IMR-90 (cell line): ENCODE measurements around the gene SOBP. TPM values are rescaled to one million over a fixed set of nuclear protein-coding genes. Genes with fewer than 3 reads are reported as not detected.

Experiments
- ATAC-seq: fragments of 200-7000 bp; cut with Tn5 transposase; 2 replicates; pipeline ENCODE4 v1.9.1; 2020; ENCODE audit warnings: low read depth, mild to moderate bottlenecking, moderate library complexity
- BruUV-seq: library from RNA; stranded (reverse); fragments of 400-500 nt; replicated peaks from 2 replicates; lab custom pipeline; 2021; lab: Mats Ljungman, UMichigan
- CTCF ChIA-PET: fragments of 300-600 bp; formaldehyde crosslinking; extraction: SDS; loops from one replicate; lab custom pipeline; 2021; ENCODE audit warnings: antibody characterized with exemption; lab: Yijun Ruan, JAX
- POLR2A ChIA-PET: fragments of 300-600 bp; sonication (Branson Sonifier 250); formaldehyde crosslinking; loops from one replicate; lab custom pipeline; 2022; ENCODE audit warnings: antibody characterized with exemption; ENCODE audit not compliant: unreplicated experiment; lab: Charles Lee
- DNase-seq: peaks from one replicate; pipeline ENCODE4 v3.0.0; 2013
- H2AFZ ChIP-seq: replicated peaks from 2 replicates; pipeline ENCODE3; 2013; ENCODE audit warnings: low read length, mild to moderate bottlenecking; ENCODE audit not compliant: poor library complexity
- H2AK5ac ChIP-seq: 2 replicates; pipeline ENCODE4 v1.6.1; 2013; ENCODE audit warnings: low read depth, low read length, inconsistent platforms
- H2AK9ac ChIP-seq: replicated peaks from 2 replicates; pipeline ENCODE3; 2013; ENCODE audit warnings: mild to moderate bottlenecking, low read depth, low read length, moderate library complexity; ENCODE audit not compliant: poor library complexity
- H2BK120ac ChIP-seq: 2 replicates; pipeline ENCODE4 v1.6.1; 2013; ENCODE audit warnings: low read depth, low read length, inconsistent platforms
- H2BK15ac ChIP-seq: 3 replicates; pipeline ENCODE4 v1.6.1; 2013; ENCODE audit warnings: low read depth, low read length, inconsistent platforms
- H2BK20ac ChIP-seq: 2 replicates; pipeline ENCODE4 v1.6.1; 2013; ENCODE audit warnings: low read depth, mild to moderate bottlenecking, inconsistent platforms, low read length, moderate library complexity
- H2BK5ac ChIP-seq: 2 replicates; pipeline ENCODE4 v1.6.1; 2013; ENCODE audit warnings: mild to moderate bottlenecking, low read depth, low read length, inconsistent platforms; ENCODE audit not compliant: poor library complexity, severe bottlenecking
- H3K14ac ChIP-seq: replicated peaks from 2 replicates; pipeline ENCODE4 v1.6.1; 2013; ENCODE audit warnings: low read depth, low read length, inconsistent platforms
- H3K18ac ChIP-seq: 2 replicates; pipeline ENCODE4 v1.6.1; 2013; ENCODE audit warnings: low read depth, low read length, control low read depth
- H3K23ac ChIP-seq: 2 replicates; pipeline ENCODE4 v1.6.1; 2013; ENCODE audit warnings: low read depth, low read length, inconsistent platforms
- H3K27ac ChIP-seq: 2 replicates; pipeline ENCODE4 v1.5.1; 2013; ENCODE audit warnings: mild to moderate bottlenecking, control low read depth, low read length; ENCODE audit not compliant: insufficient read depth
- H3K27me3 ChIP-seq: 2 replicates; pipeline ENCODE4 v1.6.1; 2013; ENCODE audit warnings: low read length; ENCODE audit not compliant: control insufficient read depth, insufficient read depth
- H3K36me3 ChIP-seq: 2 replicates; pipeline ENCODE4 v1.6.1; 2013; ENCODE audit warnings: low read length, mixed read lengths; ENCODE audit not compliant: control insufficient read depth, insufficient read depth
- H3K4ac ChIP-seq: 2 replicates; pipeline ENCODE4 v1.6.1; 2013; ENCODE audit warnings: low read depth, low read length, inconsistent platforms
- H3K4me1 ChIP-seq: 2 replicates; pipeline ENCODE4 v1.6.1; 2013; ENCODE audit warnings: low read length, mixed read lengths; ENCODE audit not compliant: control insufficient read depth, insufficient read depth
- H3K4me2 ChIP-seq: 2 replicates; pipeline ENCODE4 v1.6.1; 2013; ENCODE audit warnings: low read depth, mild to moderate bottlenecking, control low read depth, low read length, moderate library complexity
- H3K4me3 ChIP-seq: 2 replicates; pipeline ENCODE4 v1.5.1; 2013; ENCODE audit warnings: low read depth, mild to moderate bottlenecking, control low read depth, low read length, moderate library complexity; ENCODE audit not compliant: insufficient read depth
- H3K56ac ChIP-seq: 2 replicates; pipeline ENCODE4 v1.6.1; 2013; ENCODE audit warnings: low read length, inconsistent platforms; ENCODE audit not compliant: insufficient read depth; ENCODE audit errors: extremely low read depth
- H3K79me1 ChIP-seq, 2 experiments: 2 replicates each; pipeline ENCODE4 v1.6.1; 2013; ENCODE audit warnings: low read length in 2 of 2, inconsistent platforms in 1 of 2, low read depth in 1 of 2
- H3K9ac ChIP-seq: 2 replicates; pipeline ENCODE4 v1.6.1; 2013; ENCODE audit warnings: low read depth, low read length, control low read depth
- H3K9me1 ChIP-seq: 2 replicates; pipeline ENCODE4 v1.6.1; 2013; ENCODE audit warnings: low read length, inconsistent platforms; ENCODE audit not compliant: insufficient read depth
- H3K9me3 ChIP-seq: 2 replicates; pipeline ENCODE4 v1.6.1; 2013; ENCODE audit warnings: low read length; ENCODE audit not compliant: control insufficient read depth, insufficient read depth
- H4K20me1 ChIP-seq: 2 replicates; pipeline ENCODE4 v1.6.1; 2013; ENCODE audit warnings: low read length, inconsistent platforms; ENCODE audit not compliant: insufficient read depth
- H4K5ac ChIP-seq: 2 replicates; pipeline ENCODE4 v1.6.1; 2013; ENCODE audit warnings: mild to moderate bottlenecking, low read depth, low read length, control low read depth
- H4K8ac ChIP-seq, 2 experiments: 2 replicates each; pipeline ENCODE4 v1.6.1; 2013; ENCODE audit warnings: low read depth in 2 of 2, low read length in 2 of 2, control low read depth in 1 of 2, inconsistent platforms in 1 of 2
- H4K91ac ChIP-seq: 2 replicates; pipeline ENCODE4 v1.6.1; 2013; ENCODE audit warnings: low read depth, low read length, inconsistent platforms; ENCODE audit not compliant: insufficient read depth
- FOS ChIP-seq: fragments of 150-350 bp; IDR thresholded peaks from 2 replicates; pipeline ENCODE4 v1.6.1; 2016; ENCODE audit warnings: low read depth, low read length
- WGBS, 2 experiments: methylation state at CpG; one replicate each; pipeline versions ENCODE4 v1.1.5 to v1.1.7; 2013; ENCODE audit warnings: missing lambda C conversion rate in 2 of 2; ENCODE audit not compliant: insufficient read length in 1 of 2; ENCODE audit errors: extremely low coverage in 2 of 2; 5-methylcytosine and 5-hydroxymethylcytosine counted together
- dilution Hi-C: fragments of 300-500 bp; cut with HindIII; formaldehyde crosslinking; loops from one replicate; pipeline ENCODE4 v1.14.3; 2018; ENCODE audit warnings: low sequenced_read_pairs; ENCODE audit not compliant: unreplicated experiment
- in situ Hi-C: fragments of 300-500 bp; cut with MboI; formaldehyde crosslinking; loops from 3 replicates; pipeline ENCODE4 v1.14.3; 2019; ENCODE audit warnings: low sequenced_read_pairs, inconsistent platforms, mixed read lengths
- intact Hi-C: fragments of 100-400 bp; cut with micrococcal nuclease; formaldehyde crosslinking; loops from 2 replicates; pipeline ENCODE4 v1.10.0; 2022
- polyA plus RNA-seq, 3 experiments: library from polyadenylated mRNA; depleted of rRNA; stranded (reverse); fragments of >200 nt; gene quantifications; 2 replicates each; pipeline ENCODE4 v1.2.3, GENCODE V29; 2012; ENCODE audit warnings: low replicate concordance in 1 of 3
- total RNA-seq: library from RNA; depleted of rRNA; stranded (reverse); fragments of >200 nt; gene quantifications from 2 replicates; pipeline ENCODE4 v1.2.3, GENCODE V29; 2012
- TF ChIP-seq, protein P1 (sequence below): fragments of 150-350 bp; IDR thresholded peaks from 2 replicates; pipeline ENCODE4 v1.6.1; 2017; ENCODE audit warnings: mild to moderate bottlenecking, antibody characterized with exemption, low read length, low read depth

The SOBP gene
- total and polyA plus RNA-seq, 2 of the 4 experiments (the other 2 are of a cell fraction): 0.60 to 0.72 TPM

DNA sequence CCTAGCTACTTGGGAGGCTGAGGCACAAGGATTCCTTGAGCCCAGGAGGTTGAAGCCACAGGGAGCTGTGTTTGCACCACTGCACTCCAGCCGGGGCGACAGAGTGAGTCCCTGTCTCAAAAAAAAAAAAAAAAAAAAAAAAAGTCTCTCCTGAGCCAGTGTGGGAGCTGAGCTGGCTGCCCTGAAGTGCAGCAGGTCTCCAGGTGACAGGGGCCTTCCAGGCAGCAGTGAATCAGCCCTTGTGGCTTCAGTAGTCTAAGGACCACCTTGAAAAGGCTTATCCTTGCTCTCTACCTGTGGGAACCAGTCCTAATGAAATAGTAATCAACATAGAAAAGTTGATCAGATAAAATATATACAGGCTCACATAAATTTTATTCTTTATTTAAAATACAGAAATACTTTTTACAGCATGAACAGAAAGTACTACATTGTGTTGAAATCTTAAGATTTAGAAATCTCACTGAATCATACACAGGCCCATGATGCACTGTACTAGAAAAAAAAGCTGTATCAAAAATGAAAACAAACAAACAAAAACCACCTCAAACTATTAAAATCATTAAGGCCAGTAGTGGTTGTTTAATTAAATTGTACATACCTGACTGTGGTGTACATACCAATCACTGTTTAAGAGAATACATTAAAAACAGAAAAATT, 205.3 kb downstream of the SOBP start:
- no CpG with 5 or more reads among the region's 2 CpGs for WGBS, 2 experiments
- POLR2A ChIA-PET: no interaction called here

More for the DNA sequence above, 205.3 kb downstream of the SOBP start:
- peak overlapping the region; percentile 25; the same call in 1 of the 2 replicates for H2AK5ac ChIP-seq
- dilution Hi-C loops: no loop called here
- no peaks in the 10 kb centered on the region for H3K27me3 ChIP-seq
- no peak overlapping the region for H4K91ac ChIP-seq
- in situ Hi-C loops: no loop called here
- CTCF ChIA-PET: no interaction called here
- ATAC-seq (no peak), DNase-seq (peak; percentile 40)
- no peaks in the 10 kb centered on the region for H3K36me3 ChIP-seq
- no peak overlapping the region for H4K5ac ChIP-seq
- intact Hi-C loops: no loop called here
- no peak overlapping the region for H3K23ac ChIP-seq
- no peak overlapping the region for H3K14ac ChIP-seq
- no TSS peak for BruUV-seq
- H3K9me3 ChIP-seq: no peaks in the 10 kb centered on the region
- H2AK9ac ChIP-seq: no peak overlapping the region
- H2BK5ac ChIP-seq: no peak overlapping the region
- no peak overlapping the region for H3K9ac ChIP-seq
- H2BK20ac ChIP-seq: no peak overlapping the region
- no peak overlapping the region for H3K4me3 ChIP-seq
- TF ChIP-seq, protein P1, sequence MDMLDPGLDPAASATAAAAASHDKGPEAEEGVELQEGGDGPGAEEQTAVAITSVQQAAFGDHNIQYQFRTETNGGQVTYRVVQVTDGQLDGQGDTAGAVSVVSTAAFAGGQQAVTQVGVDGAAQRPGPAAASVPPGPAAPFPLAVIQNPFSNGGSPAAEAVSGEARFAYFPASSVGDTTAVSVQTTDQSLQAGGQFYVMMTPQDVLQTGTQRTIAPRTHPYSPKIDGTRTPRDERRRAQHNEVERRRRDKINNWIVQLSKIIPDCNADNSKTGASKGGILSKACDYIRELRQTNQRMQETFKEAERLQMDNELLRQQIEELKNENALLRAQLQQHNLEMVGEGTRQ: no peak
- TF ChIP-seq FOS: 0 out of 2 replicates have a peak, but pooled peaks have one; percentile 14
- no peak overlapping the region; the same call in 1 of the 2 replicates for H3K4ac ChIP-seq
- no peak overlapping the region for H2BK15ac ChIP-seq
- H3K4me2 ChIP-seq: no peak overlapping the region
- no peaks in the 10 kb centered on the region for H3K79me1 ChIP-seq
- no peak overlapping the region for H3K18ac ChIP-seq
- H4K20me1 ChIP-seq: no peaks in the 10 kb centered on the region
- no peak overlapping the region; a peak in 1 of 4 replicates for H4K8ac ChIP-seq
- H3K9me1 ChIP-seq: peaks cover 24% of the 10 kb centered on the region
- no peak overlapping the region for H3K56ac ChIP-seq
- H3K4me1 ChIP-seq: peaks cover 28% of the 10 kb centered on the region
- H2AFZ ChIP-seq: no peak overlapping the region
- H3K27ac ChIP-seq: peak overlapping the region; percentile 8; the same call in 1 of the 2 replicates
- no peak overlapping the region for H2BK120ac ChIP-seq
